Measurements from ENCODE around the gene MEGF11.
"Not testable (repeated sequence)": the region's sequence is repeated elsewhere in the genome, so short reads cannot be mapped to it uniquely, and the experiment has no call there.

The MEGF11 gene

DNA sequence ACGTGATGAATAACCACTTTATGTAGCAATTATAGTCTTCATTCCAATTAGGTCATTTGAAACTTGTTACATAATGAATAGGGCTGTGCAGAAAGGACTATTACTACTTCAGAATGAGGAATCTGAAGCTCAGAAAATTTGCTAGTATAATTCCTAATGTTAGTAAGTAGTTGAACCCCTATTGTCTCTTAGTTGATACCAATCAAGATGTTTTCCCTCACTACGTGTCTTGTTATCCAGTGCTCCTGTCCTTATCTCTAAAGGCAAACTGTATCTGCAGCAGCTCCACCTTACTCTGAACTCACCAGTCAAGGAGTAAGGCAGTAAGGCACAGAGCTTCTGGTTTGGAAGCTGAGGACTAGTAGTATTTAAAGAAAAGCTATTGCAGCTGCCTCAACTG is 352.2 kb downstream of the MEGF11 start:
- FAIRE-seq (no peak), DNase-seq (ENCODE audit: extremely low spot score, insufficient read length, low read depth) (no peak)

DNA sequence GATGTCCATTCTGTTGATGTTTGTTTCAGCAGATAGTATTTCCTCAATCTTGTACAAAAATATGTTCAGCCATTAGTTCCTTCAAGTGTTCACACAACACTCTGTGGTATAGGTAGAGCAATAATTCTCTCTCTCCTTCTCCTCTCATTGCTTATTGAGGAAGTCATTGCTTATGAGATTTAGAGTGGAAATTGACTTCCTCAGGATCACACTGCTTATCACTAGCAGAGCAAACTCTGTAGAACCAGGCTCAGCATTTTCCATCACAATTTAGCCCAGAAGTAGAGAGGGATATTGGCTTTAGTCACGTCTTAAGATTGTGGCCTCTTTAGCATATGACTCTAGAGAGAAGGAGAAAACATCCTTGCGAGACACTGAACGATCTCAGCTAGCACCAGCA is 353.1 kb downstream of the MEGF11 start:
- DNase-seq (ENCODE audit: extremely low spot score, insufficient read length, low read depth) (no peak), FAIRE-seq (no peak)

GRCh38 chr15:65896236-65896635 is 357.3 kb downstream of the MEGF11 start:
- FAIRE-seq: no peak
- DNase-seq (ENCODE audit: extremely low spot score, insufficient read length, low read depth): no peak

DNA sequence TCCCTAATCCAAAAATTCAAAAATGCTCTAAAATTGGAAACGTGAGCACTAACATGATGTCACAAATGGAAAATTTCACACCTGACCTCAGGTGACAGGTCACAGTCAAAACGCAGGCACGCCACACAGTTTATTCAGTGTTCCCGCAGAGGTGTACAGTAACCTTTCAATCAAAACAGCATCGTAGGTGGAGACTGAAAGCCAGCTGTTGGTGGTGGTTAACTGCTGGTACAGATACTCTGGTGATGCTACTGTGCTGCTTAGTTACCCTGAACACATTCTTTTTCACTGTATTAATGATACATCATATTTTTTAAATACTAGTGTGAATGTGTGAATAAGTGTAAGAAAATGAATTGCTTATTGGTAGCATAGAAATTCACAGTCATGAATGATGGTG is 360.5 kb downstream of the MEGF11 start:
- DNase-seq (ENCODE audit: extremely low spot score, insufficient read length, low read depth) (no peak), FAIRE-seq (no peak)

GRCh38 chr15:65888981-65889380 is 364.6 kb downstream of the MEGF11 start:
- DNase-seq (ENCODE audit: extremely low spot score, insufficient read length, low read depth): no peak
- FAIRE-seq: peak; percentile 65

DNA sequence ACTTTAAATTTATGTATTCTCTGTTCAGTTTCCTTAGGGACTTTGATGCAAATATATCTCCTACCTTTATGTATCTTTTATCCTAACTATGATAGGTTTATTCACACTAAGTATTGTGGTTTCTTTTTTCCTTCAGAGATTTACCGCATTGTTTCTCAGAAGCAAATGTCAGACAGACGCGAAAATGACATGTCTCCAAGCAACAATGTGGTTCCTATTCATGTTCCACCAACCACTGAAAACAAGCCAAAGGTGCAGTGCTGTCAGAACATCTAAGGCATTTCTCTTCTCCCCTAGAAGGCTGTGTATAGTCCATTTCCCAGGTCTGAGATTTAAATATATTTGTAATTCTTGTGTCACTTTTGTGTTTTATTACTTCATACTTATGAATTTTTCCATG is 366.0 kb downstream of the MEGF11 start:
- peak; percentile 18 for FAIRE-seq
- no peak for DNase-seq (ENCODE audit: extremely low spot score, insufficient read length, low read depth)

- FAIRE-seq: no peak
These were observed 367.8 kb downstream of the MEGF11 start for GRCh38 chr15:65885668-65886218.

GRCh38 chr15:65884511-65884910 is 369.0 kb downstream of the MEGF11 start:
- no peak for FAIRE-seq
- DNase-seq (ENCODE audit: extremely low spot score, insufficient read length, low read depth): no peak

More at GRCh38 chr15:65885668-65886218, 367.8 kb downstream of the MEGF11 start:
- no peak for DNase-seq (ENCODE audit: extremely low spot score, insufficient read length, low read depth)

GRCh38 chr15:65883571-65883970 is 370.0 kb downstream of the MEGF11 start:
- FAIRE-seq: no peak
- no peak for DNase-seq (ENCODE audit: extremely low spot score, insufficient read length, low read depth)

GRCh38 chr15:65881766-65882434 is 371.6 kb downstream of the MEGF11 start:
- peak; percentile 62 for FAIRE-seq
- no peak for DNase-seq (ENCODE audit: extremely low spot score, insufficient read length, low read depth)

DNA sequence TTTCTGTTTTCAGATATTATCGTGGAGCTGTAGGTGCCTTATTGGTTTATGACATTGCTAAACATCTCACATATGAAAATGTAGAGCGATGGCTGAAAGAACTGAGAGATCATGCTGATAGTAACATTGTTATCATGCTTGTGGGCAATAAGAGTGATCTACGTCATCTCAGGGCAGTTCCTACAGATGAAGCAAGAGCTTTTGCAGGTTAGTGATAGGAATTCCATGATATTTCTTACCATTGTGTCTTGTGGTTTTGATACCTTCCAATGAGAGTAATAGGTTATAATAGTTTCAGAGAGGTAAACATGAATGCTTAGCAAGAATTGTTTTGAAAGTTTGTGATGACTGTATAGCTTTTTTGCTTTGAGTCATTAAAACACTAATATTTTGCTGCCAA is 375.8 kb downstream of the MEGF11 start:
- FAIRE-seq (no peak), DNase-seq (ENCODE audit: extremely low spot score, insufficient read length, low read depth) (no peak)

GRCh38 chr15:65875458-65875857 is 378.1 kb downstream of the MEGF11 start:
- FAIRE-seq: no peak
- DNase-seq (ENCODE audit: extremely low spot score, insufficient read length, low read depth): no peak

- no peak for FAIRE-seq
- DNase-seq (ENCODE audit: extremely low spot score, insufficient read length, low read depth): no peak
These were observed 380.3 kb downstream of the MEGF11 start for GRCh38 chr15:65873256-65873655.

- not testable (repeated sequence) for FAIRE-seq; DNase-seq (ENCODE audit: extremely low spot score, insufficient read length, low read depth)
These were observed 381.0 kb downstream of the MEGF11 start for GRCh38 chr15:65872596-65872995.

- FAIRE-seq; DNase-seq (ENCODE audit: extremely low spot score, insufficient read length, low read depth): not testable (repeated sequence)
These were observed 381.7 kb downstream of the MEGF11 start for GRCh38 chr15:65871886-65872285.

DNA sequence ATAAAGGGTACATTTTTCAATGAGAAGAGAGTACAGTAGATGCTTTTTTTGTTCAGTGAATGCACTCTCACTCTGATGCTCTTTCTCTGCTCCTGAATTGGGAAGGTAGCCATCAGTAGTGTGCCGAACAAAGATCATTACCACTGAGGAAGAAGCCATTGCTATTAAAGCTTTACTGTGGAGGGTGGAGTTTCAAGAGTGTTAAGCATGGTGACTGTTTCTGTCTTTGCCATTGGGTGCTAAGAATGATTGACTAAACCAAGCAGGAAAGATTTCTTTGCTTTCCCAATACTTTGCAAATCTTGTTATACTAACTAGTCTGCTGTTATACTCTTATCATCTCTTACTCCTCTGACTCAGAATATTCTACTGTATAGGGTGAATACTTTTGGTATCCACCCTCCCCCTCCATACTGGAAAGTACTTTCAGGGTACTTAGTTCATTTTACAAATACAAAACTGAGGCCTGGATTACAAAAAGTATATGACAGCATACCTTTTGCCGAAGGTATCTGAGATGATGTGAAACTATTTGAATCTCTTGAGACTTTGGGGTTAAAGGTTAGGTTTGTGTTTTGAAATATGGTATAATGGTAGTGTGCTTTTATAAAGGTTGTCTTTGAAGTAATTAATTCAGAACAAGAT is 382.5 kb downstream of the MEGF11 start:
- FAIRE-seq: peak; percentile 84
- no peak for DNase-seq (ENCODE audit: extremely low spot score, insufficient read length, low read depth)

DNA sequence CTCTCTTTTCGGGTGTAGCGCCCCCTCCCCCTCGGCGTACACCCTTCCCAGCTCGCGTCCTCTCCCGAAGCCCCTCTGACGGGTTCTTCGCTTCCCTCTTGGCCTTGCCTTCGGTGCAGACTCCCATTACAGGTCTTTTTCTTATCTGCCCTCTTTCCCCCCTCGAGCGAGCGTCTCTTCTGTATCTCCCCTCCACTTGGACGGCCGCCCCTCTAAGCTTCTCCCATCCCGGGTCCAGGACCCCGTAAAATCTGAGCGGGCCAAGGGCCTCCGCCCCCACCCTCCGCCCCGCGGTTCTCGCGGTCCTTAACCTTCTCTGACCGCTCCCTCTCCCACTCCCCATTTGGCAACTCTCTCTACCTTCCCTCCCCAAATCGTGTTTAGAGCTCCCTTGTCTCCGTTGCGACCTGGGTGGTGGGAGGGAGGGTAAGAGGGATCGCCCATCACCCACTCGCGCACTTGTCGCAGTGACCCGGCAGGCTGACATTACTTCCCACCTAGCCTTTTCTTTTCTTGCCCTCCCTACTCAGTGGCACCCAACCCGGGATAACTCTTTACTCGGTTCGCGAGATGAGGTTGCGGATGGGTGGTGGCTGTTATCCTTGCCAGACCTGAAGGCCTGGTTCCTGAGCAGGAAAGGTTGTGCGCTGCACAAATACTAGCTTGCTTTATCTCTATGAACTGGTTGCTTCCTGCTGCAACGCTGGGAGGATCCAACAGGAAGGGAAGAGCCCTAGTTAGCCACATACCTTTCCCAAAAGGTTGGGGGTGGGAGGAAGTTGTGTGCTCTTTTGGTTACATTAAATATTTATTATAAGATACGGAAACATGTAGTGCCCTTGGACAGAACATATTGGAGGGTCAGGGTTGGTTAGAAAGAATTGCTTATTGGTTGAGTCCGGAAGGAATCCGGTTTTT is 383.3 kb downstream of the MEGF11 start:
- DNase-seq (ENCODE audit: extremely low spot score, insufficient read length, low read depth) (no peak), FAIRE-seq (peak; percentile 35)

DNA sequence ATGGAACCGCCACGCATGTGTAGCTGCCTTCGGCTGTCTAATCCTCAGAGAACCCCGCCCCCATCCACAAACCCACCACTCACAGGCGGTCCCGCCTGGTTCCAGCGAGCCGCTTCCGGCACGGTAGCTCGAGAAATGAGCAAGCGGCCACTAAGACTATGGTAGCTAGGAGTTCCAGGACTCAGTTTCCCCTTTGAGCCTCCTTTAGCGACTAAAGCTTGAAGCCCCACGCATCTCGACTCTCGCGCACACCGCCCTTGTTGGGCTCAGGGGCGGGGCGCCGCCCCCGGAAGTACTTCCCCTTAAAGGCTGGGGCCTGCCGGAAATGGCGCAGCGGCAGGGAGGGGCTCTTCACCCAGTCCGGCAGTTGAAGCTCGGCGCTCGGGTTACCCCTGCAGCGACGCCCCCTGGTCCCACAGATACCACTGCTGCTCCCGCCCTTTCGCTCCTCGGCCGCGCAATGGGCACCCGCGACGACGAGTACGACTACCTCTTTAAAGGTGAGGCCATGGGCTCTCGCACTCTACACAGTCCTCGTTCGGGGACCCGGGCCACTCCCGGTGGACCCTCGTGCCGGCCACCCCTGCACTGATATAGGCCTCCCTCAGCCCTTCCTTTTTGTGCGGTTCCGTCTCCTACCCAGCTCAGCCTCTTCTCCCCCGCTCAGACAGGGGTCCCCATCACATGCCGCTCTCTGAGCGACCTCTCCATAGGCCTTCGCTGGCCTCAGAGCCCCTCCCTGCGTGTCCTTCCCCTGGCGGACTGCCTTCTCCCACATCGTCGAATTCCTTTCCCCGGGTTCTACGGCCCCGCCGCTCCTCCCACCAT is 384.2 kb downstream of the MEGF11 start, which contains the start of gene RAB11A:
Gene RAB11A (plus strand): TSS at position 366 of the 828 bp plus-strand sequence. CDS start 95 bp downstream, at position 461.
- peak; percentile 93 for FAIRE-seq
- peak; percentile 86 for DNase-seq (ENCODE audit: extremely low spot score, insufficient read length, low read depth)

GRCh38 chr15:65868546-65869125 is 384.9 kb downstream of the MEGF11 start:
- no peak for FAIRE-seq
- DNase-seq (ENCODE audit: extremely low spot score, insufficient read length, low read depth): no peak

Data from GM18507 (cell line).